ENCODE results near the gene PCBP3.
A peak's percentile ranks its signal among the peaks of the same experiment; 100 is the strongest.
"Not testable (repeated sequence)": the region's sequence is repeated elsewhere in the genome, so short reads cannot be mapped to it uniquely, and the experiment has no call there.

The PCBP3 gene

GRCh38 chr21:45643021-45643980 lies at the start of gene PCBP3:
PCBP3 (plus strand) TSS chr21:45643725; CDS start chr21:45850086, 206,361 bp downstream.
- DNase-seq = peak; percentile 59

DNA sequence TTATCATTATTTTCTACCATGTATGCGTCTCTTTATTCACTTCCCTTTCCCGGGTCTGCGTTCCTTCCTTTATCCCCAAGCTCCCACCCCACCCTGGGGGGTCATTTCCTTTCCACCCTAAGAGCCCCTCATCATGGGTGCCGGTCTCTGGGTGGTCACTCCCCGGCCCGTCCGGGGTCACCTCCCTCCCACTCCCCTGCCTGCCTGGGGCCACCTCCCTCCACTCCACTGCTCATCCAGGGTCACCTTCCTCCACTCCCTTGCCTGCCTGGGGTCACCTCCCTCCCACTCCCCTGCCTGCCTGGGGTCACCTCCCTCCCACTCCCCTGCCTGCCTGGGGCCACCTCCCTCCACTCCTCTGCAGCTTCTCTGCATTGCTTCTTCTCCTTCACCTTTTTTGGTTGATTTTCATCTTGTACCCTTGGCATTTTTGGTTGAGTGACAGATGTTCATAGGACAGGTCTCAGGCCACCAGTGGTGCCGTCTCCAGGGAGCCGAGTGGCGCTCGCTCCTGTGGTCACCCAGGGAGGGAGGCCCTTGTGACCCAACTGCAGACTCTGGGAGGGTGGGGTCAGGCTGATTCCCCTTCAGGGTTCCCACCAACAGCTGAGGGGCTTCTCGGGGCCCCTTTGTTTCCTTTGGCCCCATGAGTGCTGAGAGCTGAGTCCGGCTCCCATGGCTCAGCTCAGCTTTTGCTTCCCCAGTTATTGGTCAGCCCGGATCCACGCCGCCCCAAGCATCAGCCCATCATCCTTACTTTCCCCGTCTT lies 48.6 kb upstream of the PCBP3 start:
- no peak for DNase-seq

GRCh38 chr21:45595574-45596295 lies 47.8 kb upstream of the PCBP3 start:
- DNase-seq = no peak

DNA sequence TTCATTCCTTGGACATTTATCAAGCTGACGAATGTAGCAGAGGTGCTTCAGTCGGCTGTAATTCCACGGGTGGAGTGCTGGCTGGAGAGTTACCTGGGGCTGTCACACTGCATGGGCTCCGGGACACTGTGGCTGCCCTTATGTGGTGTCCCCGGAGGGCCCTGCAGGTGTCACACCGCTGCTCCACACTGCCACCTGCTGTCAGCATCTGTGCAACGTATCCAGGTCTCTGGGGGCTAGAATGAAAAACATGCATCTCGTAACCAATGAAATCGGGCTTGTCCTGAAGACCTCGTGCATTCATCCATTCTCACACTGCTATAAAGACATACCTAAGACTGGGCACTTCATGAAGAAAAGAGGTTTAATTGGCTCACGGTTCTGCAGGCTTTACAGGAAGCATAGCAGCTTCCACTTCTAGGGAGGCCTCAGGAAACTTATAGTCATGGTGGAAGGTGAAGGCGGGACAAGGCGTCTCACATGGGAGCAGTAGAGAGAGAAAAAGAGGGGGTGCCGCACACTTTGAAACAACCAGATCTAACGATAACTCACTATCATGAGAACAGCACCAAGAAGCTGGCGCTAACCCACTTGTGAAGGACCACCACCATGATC lies 46.7 kb upstream of the PCBP3 start:
- peak; percentile 80 for DNase-seq

- no peak for DNase-seq
Observed at GRCh38 chr21:45598109-45598508, 45.4 kb upstream of the PCBP3 start.

DNA sequence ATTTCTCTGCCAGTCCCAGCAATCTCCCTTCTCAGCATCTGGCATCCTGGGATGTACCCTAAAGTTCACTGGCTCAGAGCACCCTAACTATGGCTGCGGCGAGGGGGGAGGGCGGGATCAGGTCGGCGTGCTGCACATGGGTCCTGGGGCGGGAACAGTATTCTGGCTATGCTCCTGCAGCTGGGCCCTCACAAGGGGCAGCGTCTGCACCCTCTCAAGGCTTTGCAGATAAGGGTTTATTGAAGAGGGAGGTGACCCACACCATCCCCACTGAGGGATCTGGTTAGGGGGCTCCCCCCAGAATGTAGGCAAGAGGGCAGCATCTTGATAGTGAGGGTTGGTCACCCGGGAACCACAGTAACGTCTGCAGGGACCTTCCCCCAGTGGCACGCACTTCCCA lies 44.9 kb upstream of the PCBP3 start:
- DNase-seq = no peak

DNA sequence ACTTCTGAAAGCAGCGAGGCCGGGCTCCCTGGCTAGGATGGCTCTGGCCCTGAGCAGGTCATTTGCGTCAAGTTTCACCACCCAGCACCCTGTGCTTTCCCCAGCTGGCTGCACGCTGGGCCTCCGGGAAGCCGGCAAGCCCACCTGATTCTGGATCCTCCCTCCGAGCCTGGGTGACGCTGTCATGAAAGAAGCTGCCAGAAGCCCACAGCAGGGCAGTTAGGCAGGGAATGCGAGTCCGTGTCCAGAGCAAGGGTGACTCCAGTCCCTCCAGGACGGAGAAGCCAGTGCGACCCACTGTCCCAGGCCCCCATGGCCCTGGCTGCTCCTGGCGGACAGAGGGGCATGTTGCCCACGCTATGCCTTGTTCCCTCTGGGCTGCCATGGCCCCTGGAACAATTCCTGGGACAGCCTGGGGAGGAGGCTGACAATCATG lies 44.4 kb upstream of the PCBP3 start:
- no peak for DNase-seq

GRCh38 chr21:45600248-45600647 lies 43.3 kb upstream of the PCBP3 start:
- no peak for DNase-seq

GRCh38 chr21:45601551-45601950 lies 42.0 kb upstream of the PCBP3 start:
- DNase-seq = no peak

GRCh38 chr21:45602106-45602505 lies 41.4 kb upstream of the PCBP3 start:
- no peak for DNase-seq

- DNase-seq = no peak
Observed at GRCh38 chr21:45603481-45603880, 40.0 kb upstream of the PCBP3 start.

DNA sequence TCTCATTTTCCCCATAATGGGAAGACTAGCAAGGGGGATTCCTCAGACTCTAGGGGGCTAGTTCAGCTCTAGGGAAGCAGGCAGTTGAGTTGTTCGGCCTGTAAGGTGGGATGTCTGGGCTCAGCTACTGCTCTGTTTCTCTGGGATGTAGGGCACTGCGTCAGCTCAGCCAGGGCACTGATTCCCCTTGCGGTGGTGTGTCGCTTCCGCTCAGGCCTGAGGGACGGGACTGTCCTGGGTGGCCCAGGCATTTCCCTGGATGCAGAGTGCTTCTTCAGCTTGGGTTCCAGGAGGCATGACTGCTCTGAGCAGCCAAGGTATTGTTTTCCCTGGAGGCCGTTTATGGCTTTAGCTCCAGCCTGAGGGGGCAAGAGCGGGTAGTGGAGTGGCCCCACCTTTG lies 38.8 kb upstream of the PCBP3 start:
- DNase-seq = not testable (repeated sequence)

GRCh38 chr21:45607021-45607908 lies 36.3 kb upstream of the PCBP3 start:
- no peak for DNase-seq

- no peak for DNase-seq
Observed at GRCh38 chr21:45607909-45608295, 35.6 kb upstream of the PCBP3 start.

DNA sequence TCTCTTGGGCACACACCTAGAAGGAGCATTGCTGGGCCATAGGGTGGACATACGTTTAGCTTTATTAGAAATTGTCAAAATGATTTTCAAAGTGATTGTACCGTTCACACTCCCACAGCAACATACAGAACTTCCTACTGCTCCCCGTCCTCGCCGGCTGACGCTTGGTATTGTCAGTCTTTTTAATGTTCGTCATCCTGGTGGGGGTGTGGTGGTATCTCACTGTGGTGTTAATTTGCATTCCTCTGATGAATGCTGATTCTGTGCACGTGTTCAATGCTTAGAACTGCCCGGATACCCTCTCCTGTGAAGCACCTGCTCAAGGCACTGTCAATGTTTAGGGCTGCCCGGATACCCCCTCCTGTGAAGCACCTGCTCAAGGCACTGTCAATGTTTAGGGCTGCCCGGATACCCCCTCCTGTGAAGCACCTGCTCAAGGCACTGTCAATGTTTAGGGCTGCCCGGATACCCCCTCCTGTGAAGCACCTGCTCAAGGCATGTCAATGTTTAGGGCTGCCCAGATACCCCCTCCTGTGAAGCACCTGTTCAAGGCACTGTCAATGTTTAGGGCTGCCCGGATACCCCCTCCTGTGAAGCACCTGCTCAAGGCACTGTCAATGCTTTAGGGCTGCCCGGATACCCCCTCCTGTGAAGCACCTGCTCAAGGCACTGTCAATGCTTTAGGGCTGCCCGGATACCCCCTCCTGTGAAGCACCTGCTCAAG lies 34.6 kb upstream of the PCBP3 start:
- not testable (repeated sequence) for DNase-seq

GRCh38 chr21:45609616-45610015 lies 33.9 kb upstream of the PCBP3 start:
- DNase-seq = not testable (repeated sequence)

DNA sequence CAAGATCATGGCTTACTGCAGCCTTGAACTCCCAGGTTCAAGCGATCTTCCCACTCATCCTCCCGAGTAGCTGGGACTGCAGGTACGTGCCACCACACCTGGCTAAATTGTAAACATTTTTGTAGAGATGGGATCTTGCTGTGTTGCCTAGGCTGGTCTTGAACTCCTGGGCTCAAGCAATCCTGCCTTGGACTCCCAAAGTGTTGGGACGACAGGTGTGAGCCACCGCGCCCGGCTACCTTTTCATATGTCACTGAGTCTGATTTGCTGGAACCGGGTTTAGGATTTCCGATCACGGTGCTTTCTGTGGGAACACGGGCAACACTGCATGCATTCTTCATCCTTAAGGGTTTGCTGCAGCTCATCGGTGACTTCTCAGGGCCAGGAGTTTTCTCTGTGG lies 32.2 kb upstream of the PCBP3 start:
- no peak for DNase-seq

DNA sequence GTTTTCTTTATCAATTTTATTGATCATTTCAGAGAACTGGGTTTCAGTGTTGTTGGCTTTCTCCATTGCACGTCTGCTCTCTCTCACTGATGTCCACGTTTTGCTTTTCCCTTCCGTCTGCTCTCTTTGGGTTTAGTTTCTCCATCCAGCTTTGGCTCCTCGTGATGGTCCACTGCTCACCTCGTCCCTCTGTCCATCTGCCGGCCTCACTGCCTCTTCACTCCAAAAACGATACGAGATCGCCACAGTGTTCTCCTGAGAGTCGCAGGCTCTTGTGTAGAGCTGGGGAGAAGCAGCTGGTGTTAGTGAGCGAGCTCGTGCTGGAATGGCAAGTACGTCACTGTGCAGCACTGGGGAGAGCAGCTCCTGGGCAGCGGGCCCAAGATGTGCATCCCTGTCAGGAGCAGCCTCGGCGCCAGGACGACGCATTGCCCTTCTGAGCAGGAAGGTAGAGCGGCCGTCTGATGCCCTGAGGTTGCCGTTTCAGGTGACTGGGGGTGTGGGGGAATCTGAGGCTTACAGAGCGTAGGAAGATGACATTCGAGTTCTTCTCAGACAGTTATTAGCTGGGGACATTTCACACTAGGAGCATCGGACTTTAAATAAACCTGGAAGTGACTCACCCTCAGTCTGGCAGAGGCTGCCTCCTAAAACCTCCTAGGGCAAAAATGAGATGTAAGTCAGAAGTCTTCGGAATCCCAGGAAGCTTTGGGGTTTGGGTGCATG lies 31.4 kb upstream of the PCBP3 start:
- DNase-seq = no peak

DNA sequence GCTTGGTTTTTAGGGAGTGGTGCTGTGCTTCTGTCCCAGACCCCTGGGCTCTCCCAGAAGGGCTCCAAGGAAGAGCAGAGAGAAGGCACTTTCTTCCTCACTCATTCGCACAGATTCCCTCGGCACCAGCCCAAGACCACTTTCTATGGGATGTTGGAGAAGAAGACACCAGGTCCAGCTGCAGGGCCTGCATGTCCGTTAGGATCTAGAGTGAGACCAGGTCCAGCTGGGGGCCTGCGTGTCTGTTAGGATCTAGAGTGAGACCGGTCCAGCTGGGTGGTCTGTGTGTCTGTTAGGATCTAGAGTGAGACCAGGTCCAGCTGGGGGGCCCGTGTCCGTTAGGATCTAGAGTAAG lies 30.9 kb upstream of the PCBP3 start:
- DNase-seq = not testable (repeated sequence)

GRCh38 chr21:45613396-45613795 lies 30.1 kb upstream of the PCBP3 start:
- no peak for DNase-seq
